H1 (cell line): ENCODE measurements around the gene CPE. TPM values are rescaled to one million over a fixed set of nuclear protein-coding genes. Genes with fewer than 3 reads are reported as not detected.

Experiments used
- CTCF ChIA-PET: fragments of 300-600 bp; sonication (Branson Sonifier 250); formaldehyde crosslinking; loops from one replicate; lab custom pipeline; 2021; ENCODE audit not compliant: partially characterized antibody; lab: Charles Lee
- POLR2A ChIA-PET: fragments of 300-600 bp; sonication (Branson Sonifier 250); formaldehyde crosslinking; loops from one replicate; lab custom pipeline; 2021; ENCODE audit warnings: inconsistent platforms; ENCODE audit not compliant: partially characterized antibody; lab: Charles Lee
- DNase-seq, 2 experiments: peaks; one replicate each; pipeline versions ENCODE4 v3.0.0 to v3.0.0-alpha.2; 2010 to 2022; ENCODE audit warnings: low spot score in 2 of 2, low read depth in 1 of 2, mixed read lengths in 1 of 2
- FAIRE-seq: peaks from 2 replicates; lab custom pipeline; 2011; peaks lifted over from hg19 to GRCh38; lab: Jason Lieb, UNC
- H2AFZ ChIP-seq: 2 replicates; pipeline ENCODE4 v1.8.1; 2012; ENCODE audit warnings: low read length, inconsistent platforms
- H2AK5ac ChIP-seq: 2 replicates; pipeline ENCODE4 v1.6.1; 2013; ENCODE audit warnings: low read depth, low read length
- H2BK120ac ChIP-seq: replicated peaks from 2 replicates; pipeline ENCODE3; 2013; ENCODE audit warnings: low read depth, low read length, inconsistent platforms
- H2BK12ac ChIP-seq: 2 replicates; pipeline ENCODE4 v1.6.1; 2013; ENCODE audit warnings: low read depth, low read length
- H2BK15ac ChIP-seq: 2 replicates; pipeline ENCODE4 v1.6.1; 2013; ENCODE audit warnings: low read length
- H2BK20ac ChIP-seq: 2 replicates; pipeline ENCODE4 v1.6.1; 2013; ENCODE audit warnings: low read length
- H2BK5ac ChIP-seq: 2 replicates; pipeline ENCODE4 v1.6.1; 2013; ENCODE audit warnings: low read depth, low read length
- H3K14ac ChIP-seq: 2 replicates; pipeline ENCODE4 v1.6.1; 2013; ENCODE audit warnings: inconsistent platforms; ENCODE audit not compliant: insufficient read length
- H3K18ac ChIP-seq: 2 replicates; pipeline ENCODE4 v1.6.1; 2013; ENCODE audit warnings: low read length; ENCODE audit errors: extremely low read depth
- H3K23ac ChIP-seq: 2 replicates; pipeline ENCODE4 v1.6.1; 2013; ENCODE audit warnings: inconsistent platforms; ENCODE audit not compliant: insufficient read length
- H3K23me2 ChIP-seq: 2 replicates; pipeline ENCODE4 v1.6.1; 2013; ENCODE audit warnings: low read depth, low read length
- H3K27ac ChIP-seq: 2 replicates; pipeline ENCODE4 v1.6.1; 2011; ENCODE audit warnings: low read depth, low read length, inconsistent platforms
- H3K27me3 ChIP-seq, 4 experiments: replicated peaks in 1 of 4; 1 replicate in 1 of 4; 2 replicates in 3 of 4; pipeline versions ENCODE4 v1.6.1 to v1.8.1; 2011 to 2013; ENCODE audit warnings: low read length in 3 of 4, mild to moderate bottlenecking in 3 of 4, inconsistent platforms in 2 of 4, mixed read lengths in 2 of 4, moderate library complexity in 1 of 4; ENCODE audit not compliant: control insufficient read depth in 3 of 4, insufficient read depth in 3 of 4; ENCODE audit errors: extremely low read depth in 1 of 4
- H3K36me3 ChIP-seq, 4 experiments: 2 replicates each; pipeline versions ENCODE4 v1.6.1 to v1.8.1; 2011 to 2013; ENCODE audit warnings: mild to moderate bottlenecking in 4 of 4, low read length in 3 of 4, moderate library complexity in 2 of 4, control low read depth in 1 of 4, inconsistent platforms in 1 of 4; ENCODE audit not compliant: insufficient read depth in 4 of 4, control insufficient read depth in 2 of 4
- H3K4ac ChIP-seq: replicated peaks from 2 replicates; pipeline ENCODE3; 2013; ENCODE audit warnings: low read length, low read depth, mixed read lengths, inconsistent platforms; ENCODE audit not compliant: insufficient read length
- H3K4me1 ChIP-seq, 4 experiments: replicated peaks in 1 of 4; 1 replicate in 1 of 4; 2 replicates in 3 of 4; pipeline versions ENCODE4 v1.6.1 to v1.8.1; 2011 to 2013; ENCODE audit warnings: low read length in 3 of 4, inconsistent platforms in 2 of 4, mixed read lengths in 1 of 4; ENCODE audit not compliant: insufficient read depth in 4 of 4, control insufficient read depth in 3 of 4
- H3K4me2 ChIP-seq, 2 experiments: 2 replicates each; pipeline versions ENCODE4 v1.6.1 to v1.8.1; 2011 to 2013; ENCODE audit warnings: low read depth in 2 of 2, low read length in 2 of 2, control low read depth in 1 of 2, inconsistent platforms in 1 of 2, mild to moderate bottlenecking in 1 of 2; ENCODE audit not compliant: insufficient read depth in 1 of 2
- H3K4me3 ChIP-seq, 4 experiments: fragments of 200-600, 300-600 bp in 1 of 4; sonication (generic), shearing (Covaris generic), sonication (Bioruptor Twin) in 1 of 4; 2 replicates each; pipeline versions ENCODE4 v1.5.1 to v1.8.1; 2011 to 2016; ENCODE audit warnings: low read length in 4 of 4, low read depth in 3 of 4, control low read depth in 2 of 4, inconsistent platforms in 2 of 4, mild to moderate bottlenecking in 2 of 4, mixed read lengths in 1 of 4, moderate library complexity in 1 of 4; ENCODE audit not compliant: insufficient read depth in 2 of 4; ENCODE audit errors: extremely low read depth in 1 of 4
- H3K56ac ChIP-seq: replicated peaks from 2 replicates; pipeline ENCODE3; 2013; ENCODE audit warnings: low read depth, mild to moderate bottlenecking, mixed read lengths, low read length, inconsistent platforms; ENCODE audit not compliant: insufficient read length
- H3K79me1 ChIP-seq: 2 replicates; pipeline ENCODE4 v1.6.1; 2013; ENCODE audit warnings: low read depth, low read length, control low read depth
- H3K79me2 ChIP-seq, 2 experiments: 2 replicates each; pipeline versions ENCODE4 v1.6.1 to v1.8.1; 2012 to 2013; ENCODE audit warnings: low read length in 2 of 2, mild to moderate bottlenecking in 2 of 2, inconsistent platforms in 1 of 2; ENCODE audit not compliant: insufficient read depth in 2 of 2, control insufficient read depth in 1 of 2
- H3K9ac ChIP-seq, 4 experiments: replicated peaks in 1 of 4; 1 replicate in 1 of 4; 2 replicates in 3 of 4; pipeline versions ENCODE4 v1.6.1 to v1.8.1; 2011 to 2013; ENCODE audit warnings: low read depth in 3 of 4, low read length in 3 of 4, control low read depth in 2 of 4, mild to moderate bottlenecking in 2 of 4, moderate library complexity in 2 of 4, inconsistent platforms in 1 of 4; ENCODE audit errors: extremely low read depth in 1 of 4
- H3K9me3 ChIP-seq, 2 experiments: 2 replicates each; pipeline versions ENCODE4 v1.6.1 to v1.8.1; 2012 to 2013; ENCODE audit warnings: mild to moderate bottlenecking in 2 of 2, moderate library complexity in 2 of 2, control low read depth in 1 of 2, inconsistent platforms in 1 of 2, low read depth in 1 of 2, low read length in 1 of 2, mixed read lengths in 1 of 2; ENCODE audit not compliant: insufficient read depth in 2 of 2
- H4K20me1 ChIP-seq, 2 experiments: replicated peaks in 1 of 2; 2 replicates each; pipeline versions ENCODE3 to v1.8.1; 2011 to 2013; ENCODE audit warnings: inconsistent platforms in 2 of 2, low read length in 2 of 2, mild to moderate bottlenecking in 1 of 2; ENCODE audit not compliant: insufficient read depth in 2 of 2, control insufficient read depth in 1 of 2
- H4K5ac ChIP-seq: 2 replicates; pipeline ENCODE4 v1.6.1; 2013; ENCODE audit warnings: low read length, low read depth, mixed read lengths, inconsistent platforms; ENCODE audit not compliant: insufficient read length
- H4K8ac ChIP-seq: 2 replicates; pipeline ENCODE4 v1.8.0; 2013; ENCODE audit warnings: mild to moderate bottlenecking, moderate library complexity, low read length, inconsistent platforms; ENCODE audit not compliant: insufficient read depth; ENCODE audit errors: extremely low read depth
- H4K91ac ChIP-seq: replicated peaks from 2 replicates; pipeline ENCODE3; 2013; ENCODE audit warnings: low read length, mixed read lengths, inconsistent platforms; ENCODE audit not compliant: insufficient read length
- CBX8 ChIP-seq: fragments of 300-800, 300-1000 bp; sonication (generic); IDR thresholded peaks from 2 replicates; pipeline ENCODE4 v1.7.1; 2016; ENCODE audit warnings: low read depth, low read length, borderline replicate concordance
- CHD1 ChIP-seq: IDR thresholded peaks from 2 replicates; pipeline ENCODE4 v1.6.1; 2012; ENCODE audit warnings: low read depth, low read length, improper control_type of control experiment
- GABPA ChIP-seq: IDR thresholded peaks from 2 replicates; pipeline ENCODE4 v1.6.1; 2011; ENCODE audit warnings: mild to moderate bottlenecking, low read length, moderate library complexity, borderline replicate concordance; ENCODE audit not compliant: insufficient read depth
- MAFK ChIP-seq: IDR thresholded peaks from 2 replicates; pipeline ENCODE4 v1.6.1; 2012; ENCODE audit warnings: low read depth, mild to moderate bottlenecking, improper control_type of control experiment, low read length
- POLR2AphosphoS5 ChIP-seq: IDR thresholded peaks from 2 replicates; pipeline ENCODE4 v1.6.1; 2011; ENCODE audit warnings: low read depth, low read length
- RBBP5 ChIP-seq: IDR thresholded peaks from 2 replicates; pipeline ENCODE4 v1.7.1; 2012; ENCODE audit warnings: low read depth, mild to moderate bottlenecking, inconsistent platforms, low read length, moderate library complexity, borderline replicate concordance
- RNF2 ChIP-seq: fragments of 200-900, 300-1000 bp; sonication (generic); IDR thresholded peaks from 2 replicates; pipeline ENCODE4 v1.7.1; 2016; ENCODE audit warnings: borderline replicate concordance, low read depth, mild to moderate bottlenecking, antibody characterized with exemption, low read length; ENCODE audit not compliant: poor library complexity, severe bottlenecking; ENCODE audit errors: missing control alignments
- SRF ChIP-seq: IDR thresholded peaks from 2 replicates; pipeline ENCODE4 v1.6.1; 2011; ENCODE audit warnings: mild to moderate bottlenecking, low read depth, low read length, moderate library complexity
- SUZ12 ChIP-seq: fragments of 200-600 bp; sonication (generic); IDR thresholded peaks from 2 replicates; pipeline ENCODE4 v1.6.1; 2012; ENCODE audit warnings: mild to moderate bottlenecking, inconsistent platforms, low read length, moderate library complexity, mixed read lengths
- TAF1 ChIP-seq: IDR thresholded peaks from 2 replicates; pipeline ENCODE4 v1.6.1; 2011; ENCODE audit warnings: mild to moderate bottlenecking, low read depth, low read length
- YY1 ChIP-seq: IDR thresholded peaks from 2 replicates; pipeline ENCODE4 v1.6.1; 2011; ENCODE audit warnings: low read depth, mild to moderate bottlenecking, low read length
- polyA plus RNA-seq, 7 experiments: library from polyadenylated mRNA; depleted of rRNA in 3 of 7; stranded (reverse) in 5 of 7; unstranded in 2 of 7; fragments of >200 nt in 5 of 7; fragments of 200-250 nt in 2 of 7; gene quantifications; 1 replicate in 5 of 7; 2 replicates in 1 of 7; 4 replicates in 1 of 7; pipeline versions ENCODE4 v1.2.1 to v1.2.3, GENCODE V29; 2011 to 2013; ENCODE audit warnings: missing spikeins in 2 of 7, mixed read lengths in 2 of 7
- total RNA-seq: library from RNA; stranded (reverse); fragmentation: NEBNext Ultra II Directional; extraction: Animal tissue kit (Norgen Biotek cat#: 25700); gene quantifications from 2 replicates; pipeline ENCODE4 v1.2.1, GENCODE V29; 2021
- TF ChIP-seq, protein P1 (sequence below): IDR thresholded peaks from 2 replicates; pipeline ENCODE4 v1.6.1; 2012; ENCODE audit warnings: low read length, inconsistent platforms

CPE gene
- total and polyA plus RNA-seq, 2 of the 8 experiments (the other 6 are each of a cell fraction or from before 2014, with no cell fraction given): 9.4 to 10.2 TPM

DNA sequence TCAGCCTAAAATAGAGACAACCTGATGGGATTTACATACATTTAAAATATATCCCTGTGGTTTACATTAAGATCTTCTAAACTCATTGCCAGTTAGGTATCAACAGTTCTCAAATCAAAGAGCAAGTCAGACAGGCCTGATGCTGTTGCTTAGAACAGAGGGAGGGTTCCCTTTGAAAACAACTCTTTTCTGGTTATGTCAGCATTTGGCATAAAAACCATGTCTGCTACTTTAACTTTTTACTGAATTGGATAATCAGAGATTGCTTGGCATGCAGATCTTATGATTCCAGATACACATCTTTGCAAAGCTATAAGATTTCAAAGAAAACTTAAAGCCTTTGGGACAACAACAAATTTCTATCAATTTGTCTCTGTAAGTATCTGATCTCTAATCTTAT lies 140.8 kb downstream of the CPE start:
- no peak overlapping the region for H2BK20ac ChIP-seq
- CTCF ChIA-PET: interaction anchor here (1.1 kb wide), 1 partner anchor 18 kb away, joined by 3 read pairs; no protein-coding TSS in a partner anchor
- no peaks in the 10 kb centered on the region for H4K20me1 ChIP-seq
- H2AFZ ChIP-seq: no peak overlapping the region
- H2BK12ac ChIP-seq: no peak overlapping the region
- no peak overlapping the region for H3K23ac ChIP-seq
- no peak overlapping the region for H3K4ac ChIP-seq
- FAIRE-seq: no peak
- no peak overlapping the region for H4K5ac ChIP-seq
- no peak overlapping the region for H2BK15ac ChIP-seq
- no peak overlapping the region for H3K4me2 ChIP-seq
- H3K27me3 ChIP-seq: no peaks in the 10 kb centered on the region
- H3K14ac ChIP-seq: no peak overlapping the region
- no peaks in the 10 kb centered on the region for H3K36me3 ChIP-seq
- no peak overlapping the region for H2BK5ac ChIP-seq
- no peak overlapping the region for H4K91ac ChIP-seq
- no peak for TF ChIP-seq SUZ12
- TF ChIP-seq POLR2AphosphoS5: no peak
- no peak for TF ChIP-seq CHD1
- TF ChIP-seq RNF2: no peak
- TF ChIP-seq, protein P1, sequence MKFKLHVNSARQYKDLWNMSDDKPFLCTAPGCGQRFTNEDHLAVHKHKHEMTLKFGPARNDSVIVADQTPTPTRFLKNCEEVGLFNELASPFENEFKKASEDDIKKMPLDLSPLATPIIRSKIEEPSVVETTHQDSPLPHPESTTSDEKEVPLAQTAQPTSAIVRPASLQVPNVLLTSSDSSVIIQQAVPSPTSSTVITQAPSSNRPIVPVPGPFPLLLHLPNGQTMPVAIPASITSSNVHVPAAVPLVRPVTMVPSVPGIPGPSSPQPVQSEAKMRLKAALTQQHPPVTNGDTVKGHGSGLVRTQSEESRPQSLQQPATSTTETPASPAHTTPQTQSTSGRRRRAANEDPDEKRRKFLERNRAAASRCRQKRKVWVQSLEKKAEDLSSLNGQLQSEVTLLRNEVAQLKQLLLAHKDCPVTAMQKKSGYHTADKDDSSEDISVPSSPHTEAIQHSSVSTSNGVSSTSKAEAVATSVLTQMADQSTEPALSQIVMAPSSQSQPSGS: no peak
- no peak for TF ChIP-seq CBX8
- no peak for TF ChIP-seq RBBP5
- no peak for TF ChIP-seq SRF
- TF ChIP-seq TAF1: no peak
- no peak for TF ChIP-seq MAFK
- no peak for TF ChIP-seq YY1
- TF ChIP-seq GABPA: no peak
- TF ChIP-seq, all 59 proteins: peak for 0
- H3K9ac ChIP-seq: no peak overlapping the region
- no peak overlapping the region for H3K18ac ChIP-seq
- no peaks in the 10 kb centered on the region for H3K79me2 ChIP-seq
- H3K9me3 ChIP-seq: no peaks in the 10 kb centered on the region
- no peak for DNase-seq
- POLR2A ChIA-PET: no interaction called here
- no peak overlapping the region for H2BK120ac ChIP-seq
- H2AK5ac ChIP-seq: no peak overlapping the region
- H4K8ac ChIP-seq: no peak overlapping the region
- H3K4me3 ChIP-seq: no peak overlapping the region
- H3K23me2 ChIP-seq: no peaks in the 10 kb centered on the region
- no peak overlapping the region for H3K56ac ChIP-seq
- no peaks in the 10 kb centered on the region for H3K4me1 ChIP-seq
- H3K27ac ChIP-seq: no peak overlapping the region
- no peaks in the 10 kb centered on the region for H3K79me1 ChIP-seq
